ENCODE measurements around the gene EPHB1. TPM values are rescaled to one million over a fixed set of nuclear protein-coding genes. Genes with fewer than 3 reads are reported as not detected.
"Not testable (repeated sequence)": the region's sequence is repeated elsewhere in the genome, so short reads cannot be mapped to it uniquely, and the experiment has no call there.

The EPHB1 gene
- total RNA-seq, 1 donor from 2014 or later = 0.86 TPM

DNA sequence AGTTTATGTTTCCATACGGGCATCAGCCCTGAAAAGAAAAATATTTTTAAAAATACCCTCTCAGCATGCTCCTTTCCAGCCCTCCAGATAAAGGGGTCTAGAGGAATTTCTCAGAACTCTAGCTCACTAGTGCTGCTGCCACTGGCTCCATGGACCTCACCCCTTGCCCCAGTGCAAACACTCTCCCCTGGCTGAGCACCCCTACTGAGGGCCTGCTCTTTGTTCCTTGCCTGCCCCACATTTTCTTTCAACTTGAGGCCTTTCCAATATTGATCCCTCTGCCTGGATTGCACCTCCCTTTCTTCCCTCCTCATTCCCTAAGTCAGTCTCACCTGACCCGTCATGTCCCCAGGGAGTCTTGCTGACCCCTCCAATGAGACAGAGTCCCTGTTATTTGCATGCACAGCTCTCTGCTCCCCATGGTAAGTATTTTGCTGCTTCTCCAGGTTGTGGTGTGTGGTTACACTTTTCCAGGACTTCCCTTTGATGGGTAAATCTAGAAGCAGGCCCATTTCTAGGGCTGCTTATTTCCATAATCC, 196.5 kb downstream of the EPHB1 start:
- no peak for DNase-seq (ENCODE audit: low read depth)

DNA sequence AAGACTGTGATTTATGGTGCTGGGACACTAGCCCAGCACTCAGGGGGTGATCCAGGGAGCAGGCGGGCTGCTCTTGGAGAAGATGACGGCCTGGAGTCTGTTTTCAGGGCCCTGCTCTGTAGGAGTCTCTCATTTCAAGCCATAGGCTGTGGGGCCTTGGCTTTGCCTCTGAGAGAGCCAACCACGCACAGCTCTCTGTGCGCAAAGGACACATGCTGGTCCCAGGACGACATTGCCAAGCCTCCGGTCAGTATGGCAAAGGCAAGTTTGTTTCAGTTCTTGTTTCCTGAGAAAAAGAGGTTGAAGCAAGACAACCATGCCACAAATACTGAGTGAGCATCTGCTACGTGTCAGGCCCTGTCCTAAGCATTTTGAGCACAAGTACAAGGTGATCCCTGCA, 197.1 kb downstream of the EPHB1 start:
- DNase-seq (ENCODE audit: low read depth) = no peak

DNA sequence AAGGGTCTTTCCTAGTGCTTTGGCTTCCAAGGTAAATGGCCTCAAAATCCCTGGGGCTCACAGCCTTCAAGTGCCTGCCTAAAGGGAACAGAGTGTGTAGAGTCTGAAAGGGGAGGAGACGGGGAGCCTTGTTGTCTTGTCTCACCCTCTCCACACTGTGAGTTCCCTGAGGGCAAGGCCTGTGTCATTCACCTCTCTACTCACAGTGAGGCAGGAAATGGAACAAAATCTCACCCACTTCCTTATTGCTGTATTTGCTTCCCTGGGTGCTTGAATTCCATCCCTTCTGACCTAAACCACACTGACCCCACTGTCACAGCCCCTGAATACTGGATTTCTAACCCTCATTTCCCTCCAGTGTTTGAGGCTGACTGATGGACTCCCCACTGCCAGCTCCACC, 197.5 kb downstream of the EPHB1 start:
- no peak for DNase-seq (ENCODE audit: low read depth)

- DNase-seq (ENCODE audit: low read depth) = no peak
These were observed 198.0 kb downstream of the EPHB1 start for GRCh38 chr3:134993011-134993410.

- no peak for DNase-seq (ENCODE audit: low read depth)
These were observed 203.1 kb downstream of the EPHB1 start for GRCh38 chr3:134998158-134998557.

DNA sequence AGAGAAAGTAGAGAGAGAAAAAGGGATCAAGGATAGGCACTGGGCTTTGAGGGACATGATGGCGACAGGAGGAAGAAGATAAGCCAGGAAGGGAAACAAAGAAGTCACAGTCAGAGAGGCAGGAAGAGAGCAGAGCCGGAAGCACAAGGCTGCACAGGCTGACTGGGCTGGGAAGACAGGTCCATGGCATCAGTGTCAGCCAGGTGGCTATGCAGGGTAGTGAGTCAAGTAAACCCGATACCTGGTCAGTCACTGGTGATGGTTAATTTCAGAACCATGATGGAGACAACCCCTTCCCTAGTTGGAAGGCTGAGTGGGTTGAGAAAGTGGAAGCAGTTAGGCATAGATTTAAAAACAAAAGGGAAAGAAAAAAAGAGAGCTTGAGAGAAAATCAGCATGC, 203.8 kb downstream of the EPHB1 start:
- no peak for DNase-seq (ENCODE audit: low read depth)

- no peak for DNase-seq (ENCODE audit: low read depth)
These were observed 205.4 kb downstream of the EPHB1 start for GRCh38 chr3:135000465-135000864.

- not testable (repeated sequence) for DNase-seq (ENCODE audit: low read depth)
These were observed 210.6 kb downstream of the EPHB1 start for GRCh38 chr3:135005616-135006015.

GRCh38 chr3:135007607-135008006, 212.5 kb downstream of the EPHB1 start:
- DNase-seq (ENCODE audit: low read depth) = no peak

GRCh38 chr3:135008326-135008725, 213.3 kb downstream of the EPHB1 start:
- no peak for DNase-seq (ENCODE audit: low read depth)

DNA sequence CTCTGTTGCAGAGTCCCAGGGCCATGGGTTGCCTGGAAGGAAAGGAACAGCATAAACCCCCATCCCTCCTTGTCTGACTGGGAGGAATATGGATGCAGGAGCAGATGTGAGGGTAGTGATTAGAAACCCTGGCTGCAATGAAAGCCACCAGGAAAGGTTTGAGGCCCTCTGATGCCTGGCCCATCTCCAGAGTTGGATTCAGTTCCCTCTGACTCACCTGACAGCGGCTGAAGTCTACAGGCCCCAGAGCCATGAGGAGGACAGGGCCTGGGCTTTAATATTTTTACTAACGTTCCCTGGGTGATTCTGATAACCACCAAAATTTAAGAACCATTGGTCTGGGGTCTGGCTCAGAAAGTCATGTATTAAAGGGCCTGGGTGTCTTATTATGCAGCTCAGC, 214.0 kb downstream of the EPHB1 start:
- no peak for DNase-seq (ENCODE audit: low read depth)

DNA sequence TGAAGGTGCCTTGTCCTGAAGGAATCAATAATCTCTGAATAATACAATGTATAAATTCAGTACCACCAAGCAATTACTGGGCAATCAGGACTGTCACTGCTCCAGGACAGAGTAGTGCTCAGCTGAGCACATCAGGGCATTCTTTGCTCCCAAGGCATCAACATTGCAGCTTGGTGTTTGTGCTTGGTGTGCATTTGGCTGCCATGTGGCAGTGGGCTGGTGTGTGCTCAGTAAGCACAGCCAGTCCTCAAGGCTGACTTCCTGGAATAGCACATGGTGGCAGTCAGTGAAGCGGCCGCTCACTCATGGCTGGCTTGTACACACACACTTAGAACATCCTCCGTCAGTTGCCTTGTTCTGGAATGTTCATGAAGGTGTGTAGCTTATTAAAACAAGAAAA, 217.0 kb downstream of the EPHB1 start:
- DNase-seq (ENCODE audit: low read depth) = no peak

DNA sequence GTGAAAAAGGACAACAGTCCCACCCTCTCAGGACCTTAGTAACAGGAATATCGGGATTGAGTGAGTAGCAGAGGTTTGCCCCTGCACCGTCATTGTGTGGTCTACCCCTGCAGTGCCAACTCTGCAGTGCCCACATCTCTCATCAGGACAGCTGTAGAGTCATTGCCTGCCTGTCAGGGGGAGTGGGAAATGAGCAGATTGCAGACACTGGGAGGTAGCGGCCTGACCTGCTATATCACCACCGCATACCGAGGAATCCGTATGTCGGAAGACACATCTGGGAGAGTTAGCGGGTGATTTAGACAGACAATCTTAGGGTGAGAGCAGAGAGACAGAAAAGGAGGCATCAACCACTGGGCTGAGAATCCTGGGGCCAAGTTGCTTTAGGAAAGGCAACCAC, 218.1 kb downstream of the EPHB1 start:
- DNase-seq (ENCODE audit: low read depth) = no peak

GRCh38 chr3:135014566-135014965, 219.5 kb downstream of the EPHB1 start:
- no peak for DNase-seq (ENCODE audit: low read depth)

DNA sequence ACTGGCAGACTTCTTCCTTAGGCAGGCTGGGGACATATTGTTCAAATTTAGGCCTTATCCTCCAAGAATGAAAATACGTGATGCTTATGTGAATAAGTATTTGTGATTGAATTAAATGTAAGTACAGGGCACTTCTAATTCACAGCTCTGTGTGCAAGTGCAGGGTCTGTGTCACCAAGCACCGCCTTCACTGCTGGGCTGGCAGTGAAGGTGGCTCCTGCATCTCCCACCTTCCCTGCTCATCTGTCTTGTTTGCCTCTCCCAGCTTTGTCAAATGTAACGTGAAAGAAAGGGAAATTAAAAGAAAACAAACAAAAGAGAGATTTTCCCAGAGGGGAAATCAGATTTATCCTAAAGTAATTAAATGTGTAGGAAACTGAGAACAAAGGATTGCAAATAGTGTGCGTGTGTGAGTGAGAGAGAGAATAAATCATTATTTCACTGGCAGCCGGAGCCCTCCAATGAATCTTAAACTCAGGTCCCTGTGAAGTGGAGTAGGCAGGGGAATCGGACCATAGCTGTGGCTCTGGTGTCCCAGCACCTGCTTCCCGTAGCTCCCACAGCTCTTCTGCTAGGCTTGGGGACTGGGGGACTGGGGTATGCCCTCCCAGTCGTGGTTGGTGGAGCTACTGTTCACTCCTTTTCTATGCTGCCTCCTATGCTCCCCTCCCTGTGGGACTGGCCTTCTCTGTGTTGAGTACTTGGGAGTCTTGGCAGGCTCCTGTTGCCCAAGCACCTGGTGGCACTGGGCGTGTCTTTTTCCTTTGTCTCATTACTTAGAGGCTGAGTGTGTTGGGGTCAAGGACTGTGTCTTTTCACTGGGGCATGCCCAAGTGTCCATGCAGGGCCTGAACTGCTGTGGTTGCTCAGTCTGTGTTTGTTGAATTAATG, 222.2 kb downstream of the EPHB1 start:
- DNase-seq (ENCODE audit: low read depth) = no peak

DNA sequence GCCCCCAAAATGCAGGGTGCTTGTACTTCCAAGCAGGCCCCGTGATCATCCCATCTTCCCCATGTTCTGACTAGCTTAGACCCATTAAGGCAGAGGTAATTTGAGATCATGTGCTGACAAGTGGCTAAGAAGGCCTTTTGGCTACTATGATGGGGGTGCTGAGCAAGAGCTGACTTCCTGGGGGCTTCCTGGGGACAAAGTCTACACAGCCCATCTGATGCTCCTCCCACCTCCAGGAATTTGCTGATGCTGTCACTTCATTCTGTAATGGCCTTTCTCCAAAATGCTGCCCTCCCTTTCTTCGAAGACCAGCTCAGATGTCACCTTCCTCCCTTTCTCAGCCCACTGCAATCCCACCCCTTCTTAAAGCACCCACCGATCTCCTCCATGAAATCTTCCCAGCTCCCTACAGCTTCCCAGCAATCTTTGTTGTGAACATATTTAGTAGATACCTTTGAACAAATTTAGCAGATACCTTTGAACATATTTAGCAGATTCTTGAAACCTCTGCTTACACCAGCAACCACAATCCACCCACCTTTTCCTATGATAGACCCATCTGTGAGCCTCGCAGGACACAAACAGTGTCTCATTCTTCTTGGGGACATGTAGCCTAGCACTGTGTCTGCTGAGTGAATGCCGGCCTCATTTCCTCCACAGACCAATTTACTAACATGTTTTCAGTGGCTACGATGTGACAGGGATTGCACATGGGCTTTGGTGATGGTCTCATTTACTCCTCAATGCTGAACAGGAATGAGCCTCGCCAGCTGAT, 223.3 kb downstream of the EPHB1 start:
- DNase-seq (ENCODE audit: low read depth) = no peak

GRCh38 chr3:135020181-135020580, 225.1 kb downstream of the EPHB1 start:
- DNase-seq (ENCODE audit: low read depth) = no peak

DNA sequence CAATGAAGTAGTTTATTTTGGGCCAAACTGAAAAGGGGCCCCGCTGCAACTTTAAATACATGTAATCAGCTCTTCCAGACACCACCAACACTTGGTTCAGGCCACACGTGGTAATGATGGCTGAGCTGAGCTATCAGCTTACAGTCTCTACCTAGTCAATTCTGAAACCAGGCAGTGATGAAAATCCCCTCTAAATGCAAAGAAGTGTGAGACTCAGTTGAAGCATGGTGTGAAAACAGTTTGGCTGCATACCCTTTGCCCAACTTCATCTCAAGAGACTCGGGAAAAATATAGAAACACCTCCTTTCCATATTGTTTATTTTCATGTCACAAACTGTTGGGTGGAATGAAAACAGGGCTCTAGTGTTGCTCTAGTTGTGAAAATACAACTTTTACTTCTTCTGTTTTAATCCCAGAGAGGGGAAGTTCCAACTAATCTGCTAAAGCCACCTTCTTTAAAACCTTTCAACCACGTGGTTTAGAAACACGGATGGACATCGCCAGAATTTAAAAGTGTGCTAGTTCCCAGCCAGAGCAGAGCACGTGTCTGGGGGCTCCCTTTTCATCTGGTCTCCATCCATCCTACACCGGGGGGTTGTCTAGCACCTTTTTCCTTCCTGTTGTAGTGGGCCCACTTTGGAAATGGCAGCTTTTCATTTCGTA, 229.1 kb downstream of the EPHB1 start:
- no peak for DNase-seq (ENCODE audit: low read depth)

GRCh38 chr3:135030768-135031615, 235.9 kb downstream of the EPHB1 start:
- not testable (repeated sequence) for DNase-seq (ENCODE audit: low read depth)

DNA sequence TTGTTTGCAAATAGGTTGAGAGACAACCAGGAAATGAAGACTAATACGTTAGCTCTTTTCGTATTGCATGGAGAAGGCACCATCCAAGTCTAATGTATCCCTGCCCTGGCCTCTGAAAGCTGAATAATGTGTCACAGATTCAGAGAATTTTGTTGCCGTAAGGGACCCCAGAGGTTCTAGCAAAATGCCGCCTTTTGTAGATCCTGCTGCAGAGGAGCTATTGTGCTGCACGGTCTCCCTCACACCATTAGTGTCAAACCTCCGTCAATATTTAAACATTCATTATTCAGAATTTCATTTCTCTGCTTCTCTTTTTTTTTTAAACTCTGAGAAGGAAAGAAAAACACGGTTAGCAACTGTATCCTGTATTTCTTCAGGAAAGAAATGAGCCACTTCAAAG, 238.7 kb downstream of the EPHB1 start:
- no peak for DNase-seq (ENCODE audit: low read depth)

- no peak for DNase-seq (ENCODE audit: low read depth)
These were observed 239.3 kb downstream of the EPHB1 start for GRCh38 chr3:135034291-135034768.

All from myocyte (in vitro differentiated cells).